OCI-LY7 (cell line): ENCODE results near the gene MCM10. TPM values are rescaled to one million over a fixed set of nuclear protein-coding genes. Genes with fewer than 3 reads are reported as not detected.
A peak's percentile ranks its signal among the peaks of the same experiment; 100 is the strongest.

Experiments
- Bru-seq: library from RNA; stranded (reverse); fragments of 400-500 nt; gene quantifications from one replicate; lab custom pipeline; 2021; lab: Mats Ljungman, UMichigan
- BruChase-seq, 2 experiments: library from RNA; stranded (reverse); fragments of 400-500 nt; gene quantifications; one replicate each; lab custom pipeline; 2021; lab: Mats Ljungman, UMichigan
- BruUV-seq: library from RNA; stranded (reverse); fragments of 400-500 nt; replicated peaks from 2 replicates; lab custom pipeline; 2021; lab: Mats Ljungman, UMichigan
- CTCF ChIA-PET: fragments of 300-600 bp; sonication (Branson Sonifier 250); formaldehyde crosslinking; loops from one replicate; lab custom pipeline; 2022; ENCODE audit warnings: antibody characterized with exemption; ENCODE audit not compliant: unreplicated experiment; lab: Charles Lee
- POLR2A ChIA-PET: fragments of 300-600 bp; sonication (Branson Sonifier 250); formaldehyde crosslinking; loops from one replicate; lab custom pipeline; 2022; ENCODE audit warnings: antibody characterized with exemption; lab: Charles Lee
- DNase-seq: peaks from one replicate; pipeline ENCODE4 v3.0.0-alpha.2; 2015; ENCODE audit warnings: low spot score
- H2AFZ ChIP-seq: fragments of 200-600 bp; sonication (generic), shearing (Covaris generic); 2 replicates; pipeline ENCODE4 v1.6.1; 2014; ENCODE audit warnings: mild to moderate bottlenecking, antibody characterized with exemption, low read length, moderate library complexity
- H3K27ac ChIP-seq: fragments of 200-600 bp; sonication (generic); 2 replicates; pipeline ENCODE4 v1.5.1; 2014; ENCODE audit warnings: mixed run types, low read depth, mild to moderate bottlenecking, moderate library complexity, low read length, inconsistent platforms; ENCODE audit not compliant: poor library complexity, severe bottlenecking
- H3K36me3 ChIP-seq: fragments of 200-600 bp; sonication (generic); 2 replicates; pipeline ENCODE4 v1.6.1; 2014; ENCODE audit warnings: mild to moderate bottlenecking, antibody characterized with exemption, low read length, moderate library complexity, mixed read lengths; ENCODE audit not compliant: insufficient read depth
- H3K4me1 ChIP-seq: fragments of 200-600 bp; sonication (generic); 2 replicates; pipeline ENCODE4 v1.5.1; 2014; ENCODE audit warnings: mild to moderate bottlenecking, low read length; ENCODE audit not compliant: insufficient read depth, poor library complexity, severe bottlenecking
- H3K4me2 ChIP-seq: fragments of 200-600 bp; sonication (generic); 2 replicates; pipeline ENCODE4 v1.6.1; 2014; ENCODE audit warnings: mild to moderate bottlenecking, low read length
- H3K4me3 ChIP-seq: fragments of 200-600 bp; sonication (generic); 2 replicates; pipeline ENCODE4 v1.5.1; 2014; ENCODE audit warnings: mild to moderate bottlenecking, low read depth, low read length; ENCODE audit not compliant: poor library complexity, severe bottlenecking
- H3K79me2 ChIP-seq: fragments of 200-600 bp; sonication (generic); 2 replicates; pipeline ENCODE4 v1.6.1; 2016; ENCODE audit warnings: low read depth, mild to moderate bottlenecking, low read length, moderate library complexity, mixed read lengths; ENCODE audit not compliant: insufficient read depth
- H3K9me2 ChIP-seq: fragments of 200-600 bp; sonication (generic); 2 replicates; pipeline ENCODE4 v1.6.1; 2016; ENCODE audit warnings: mild to moderate bottlenecking, low read length, mixed read lengths; ENCODE audit not compliant: insufficient read depth
- H3K9me3 ChIP-seq: fragments of 200-600 bp; sonication (generic); 2 replicates; pipeline ENCODE4 v1.6.1; 2014; ENCODE audit warnings: mild to moderate bottlenecking, mixed run types, low read length, mixed read lengths
- H4K20me1 ChIP-seq: fragments of 200-600 bp; sonication (generic); 2 replicates; pipeline ENCODE4 v1.6.1; 2014; ENCODE audit warnings: mild to moderate bottlenecking, antibody characterized with exemption, low read length, moderate library complexity, mixed read lengths; ENCODE audit not compliant: insufficient read depth
- CTCF ChIP-seq: fragments of 200-600 bp; sonication (generic); conservative IDR thresholded peaks from 2 replicates; pipeline ENCODE4 v1.5.1; 2014; ENCODE audit warnings: mild to moderate bottlenecking, antibody characterized with exemption, low read length, moderate library complexity, mixed read lengths
- EZH2phosphoT487 ChIP-seq: fragments of 200-600 bp; sonication (generic); IDR thresholded peaks from 2 replicates; pipeline ENCODE4 v1.6.1; 2018; ENCODE audit warnings: low read depth, borderline replicate concordance, mild to moderate bottlenecking, mixed run types, antibody characterized with exemption, low read length, moderate library complexity, mixed read lengths
- intact Hi-C: fragments of 100-400 bp; cut with micrococcal nuclease; formaldehyde crosslinking; loops from one replicate; pipeline ENCODE4 v1.10.0; 2022; ENCODE audit not compliant: unreplicated experiment
- long read RNA-seq: library from polyadenylated mRNA; stranded (forward); transcript quantifications from one replicate; pipeline ENCODE4 v2.0.0, GENCODE V29; 2022
- total RNA-seq, 2 experiments: library from RNA; depleted of rRNA in 1 of 2; stranded (reverse); fragments of >200 nt in 1 of 2; shearing (Covaris generic) in 1 of 2; gene quantifications; 2 replicates each; pipeline ENCODE4 v1.2.3, GENCODE V29; 2014 to 2022

MCM10 gene
- total RNA-seq (2014; rRNA removed; shearing (Covaris generic)): 56.9 and 63.9 TPM in 2 replicates
- total RNA-seq (2022): 87.8 and 96.4 TPM in 2 replicates
- percentile 85 among the genes with signal in this experiment for Bru-seq, nascent RNA
- percentile 75 among the genes with signal in this experiment for BruChase-seq, experiment 1, labeled RNA remaining after a 6-hour chase
- BruChase-seq, experiment 2, labeled RNA remaining after a 2-hour chase: percentile 88 among the genes with signal in this experiment
- long read RNA-seq, full-length matches to known transcripts: 211 of 273 reads
- long read RNA-seq, partial matches to known transcripts: 31 of 273 reads
- long read RNA-seq, other reads (novel, unspliced or antisense): 31 of 273 reads

- ChIA-PET CTCF (interaction anchor here (0.8 to 1.1 kb wide), 2 partner anchors 141 to 279 kb away, joined by 3 read pairs; no protein-coding TSS in a partner anchor), POLR2A (interaction anchor here (0.5 to 2.2 kb wide), 5 partner anchors 16 to 1933 kb away, joined by 3 to 6 read pairs (median 4); no protein-coding TSS in a partner anchor)
- BruUV-seq: no TSS peak
- peak within 1 kb of the TSS; percentile 80 for H3K4me3 ChIP-seq
- intact Hi-C loops: loop anchor here (1.0 to 2.0 kb wide), 3 partner anchors 141 to 280 kb away; no protein-coding TSS in a partner anchor
- peaks cover 3% of the 10 kb centered on the region; the same call in 1 of the 2 replicates for H4K20me1 ChIP-seq
- peaks cover 30% of the 10 kb centered on the region for H3K4me1 ChIP-seq
- peaks cover 30% of the 10 kb centered on the region for H3K36me3 ChIP-seq
- TF ChIP-seq EZH2phosphoT487 (no peak), CTCF (peak; percentile 90)
- peak within 1 kb of the TSS; percentile 24 for H3K27ac ChIP-seq
- no peaks in the 10 kb centered on the region for H3K9me3 ChIP-seq
- H3K79me2 ChIP-seq: peaks cover 44% of the 10 kb centered on the region
- H3K4me2 ChIP-seq: peak within 1 kb of the TSS; percentile 89
- no peaks in the 10 kb centered on the region for H3K9me2 ChIP-seq
- peak within 1 kb of the TSS; percentile 99 for H2AFZ ChIP-seq
- DNase-seq: peak; percentile 100
Measured at GRCh38 chr10:13160934-13161856, at the start of gene MCM10. TSS of gene MCM10 (plus strand) at chr10:13161558. CDS start at chr10:13164203, 2,645 bp downstream.

DNA sequence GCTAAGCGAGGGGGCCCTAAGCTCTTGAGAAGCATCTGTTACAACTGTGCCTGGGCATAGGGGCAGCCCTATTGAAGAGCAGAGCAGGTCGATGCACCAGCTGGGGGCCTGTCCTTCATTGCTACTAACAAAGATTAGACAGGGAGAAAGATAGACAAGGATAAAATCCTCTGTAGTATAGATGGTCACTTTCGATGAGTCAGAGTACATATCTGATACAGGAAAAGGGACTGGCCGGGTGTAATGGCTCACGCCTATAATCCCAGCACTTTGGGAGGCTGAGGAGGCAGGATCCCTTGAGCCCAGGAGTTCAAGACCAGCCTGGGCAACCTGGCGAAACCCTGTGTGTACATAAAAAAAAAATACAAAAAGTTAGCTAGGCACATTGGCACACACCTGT lies 47.8 kb upstream of the MCM10 start:
- no peaks in the 10 kb centered on the region for H3K9me3 ChIP-seq
- DNase-seq: no peak
- BruUV-seq: no TSS peak
- ChIA-PET CTCF (no interaction called here), POLR2A (interaction anchor here (0.5 to 0.6 kb wide), 2 partner anchors 215 to 322 kb away, joined by 4 read pairs; no protein-coding TSS in a partner anchor)
- H4K20me1 ChIP-seq: no peaks in the 10 kb centered on the region
- no peaks in the 10 kb centered on the region for H3K36me3 ChIP-seq
- no peak overlapping the region for H3K4me3 ChIP-seq
- no peaks in the 10 kb centered on the region for H3K79me2 ChIP-seq
- intact Hi-C loops: no loop called here
- H2AFZ ChIP-seq: no peak overlapping the region
- H3K27ac ChIP-seq: no peak overlapping the region
- TF ChIP-seq CTCF: no peak
- no peak for TF ChIP-seq EZH2phosphoT487
- no peak overlapping the region for H3K4me2 ChIP-seq
- peaks cover 10% of the 10 kb centered on the region for H3K4me1 ChIP-seq
- no peaks in the 10 kb centered on the region for H3K9me2 ChIP-seq
